Esophagus squamous epithelium (tissue), 4 donors: ENCODE data around the gene CEBPE.

ENCODE experiments used
- CTCF ChIP-seq, 6 experiments: fragments of 450-650 bp in 4 of 6; fragments of 200-600 bp in 2 of 6; sonication (generic) in 2 of 6; IDR thresholded peaks; one replicate each; pipeline ENCODE4 v1.5.1; 2016 to 2019; ENCODE audit warnings: antibody characterized with exemption in 6 of 6, mild to moderate bottlenecking in 4 of 6, moderate library complexity in 4 of 6
- POLR2A ChIP-seq, 4 donors: fragments of 450-650 bp; IDR thresholded peaks; one replicate each; pipeline ENCODE4 v1.6.1; 2017; ENCODE audit warnings: antibody characterized with exemption in 4 of 4, mild to moderate bottlenecking in 4 of 4, moderate library complexity in 3 of 4

DNA sequence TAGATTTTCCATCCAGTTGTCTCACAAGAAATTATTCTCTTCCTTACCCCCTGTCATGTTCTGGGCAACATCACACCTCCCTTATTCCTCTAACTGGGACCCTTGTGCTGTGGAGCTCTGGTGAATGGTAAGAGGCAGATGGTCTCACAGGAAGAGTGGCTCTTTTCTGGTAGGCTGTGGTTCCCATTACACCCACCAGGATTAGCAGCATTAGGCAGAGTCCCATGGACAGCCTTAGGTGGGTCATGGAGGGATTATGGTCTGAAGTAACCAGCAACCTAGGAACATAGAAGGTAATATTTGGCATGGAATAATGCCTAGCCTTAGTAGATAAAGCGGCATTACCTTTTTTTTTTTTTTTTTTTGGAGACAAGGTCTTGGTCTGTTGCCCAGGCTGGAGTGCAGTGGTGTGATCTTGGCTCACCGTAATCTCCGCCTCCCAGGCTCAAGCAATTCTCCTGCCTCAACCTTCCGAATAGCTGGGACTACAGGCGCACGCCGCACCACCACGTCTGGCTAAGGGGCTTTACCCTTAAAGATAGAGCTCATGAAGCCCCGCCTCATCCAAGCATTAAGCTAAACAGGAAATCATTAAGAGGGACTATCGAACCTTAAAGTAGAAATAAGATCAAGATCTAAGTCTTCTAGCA lies 19.7 kb downstream of the CEBPE start:
- TF ChIP-seq POLR2A (IDR thresholded peaks at IDR 0.05) (no peak), CTCF (IDR thresholded peaks at IDR 0.05) (no peak)
